H1 (cell line): ENCODE results near the gene CHST11.

ENCODE experiments used
- CHD1 ChIP-seq: IDR thresholded peaks from 2 replicates; pipeline ENCODE4 v1.6.1; 2012; ENCODE audit warnings: low read depth, low read length, improper control_type of control experiment
- GABPA ChIP-seq: IDR thresholded peaks from 2 replicates; pipeline ENCODE4 v1.6.1; 2011; ENCODE audit warnings: mild to moderate bottlenecking, low read length, moderate library complexity, borderline replicate concordance; ENCODE audit not compliant: insufficient read depth
- HDAC2 ChIP-seq, 2 experiments: fragments of 300-600 bp in 1 of 2; sonication (generic) in 1 of 2; IDR thresholded peaks; 2 replicates each; pipeline ENCODE4 v1.6.1; 2011 to 2012; ENCODE audit warnings: low read depth in 2 of 2, low read length in 2 of 2, mild to moderate bottlenecking in 2 of 2, moderate library complexity in 2 of 2, borderline replicate concordance in 1 of 2, inconsistent platforms in 1 of 2
- MAFK ChIP-seq: IDR thresholded peaks from 2 replicates; pipeline ENCODE4 v1.6.1; 2012; ENCODE audit warnings: low read depth, mild to moderate bottlenecking, improper control_type of control experiment, low read length
- RAD21 ChIP-seq, 2 experiments: IDR thresholded peaks in 1 of 2; conservative IDR thresholded peaks in 1 of 2; 2 replicates each; pipeline ENCODE4 v1.6.1; 2011; ENCODE audit warnings: low read depth in 2 of 2, low read length in 2 of 2, improper control_type of control experiment in 1 of 2, inconsistent platforms in 1 of 2, mild to moderate bottlenecking in 1 of 2, moderate library complexity in 1 of 2
- SP1 ChIP-seq: IDR thresholded peaks from 2 replicates; pipeline ENCODE4 v1.6.1; 2011; ENCODE audit warnings: low read depth, low read length
- SRF ChIP-seq: IDR thresholded peaks from 2 replicates; pipeline ENCODE4 v1.6.1; 2011; ENCODE audit warnings: mild to moderate bottlenecking, low read depth, low read length, moderate library complexity
- TAF1 ChIP-seq: IDR thresholded peaks from 2 replicates; pipeline ENCODE4 v1.6.1; 2011; ENCODE audit warnings: mild to moderate bottlenecking, low read depth, low read length
- YY1 ChIP-seq: IDR thresholded peaks from 2 replicates; pipeline ENCODE4 v1.6.1; 2011; ENCODE audit warnings: low read depth, mild to moderate bottlenecking, low read length
- TF ChIP-seq, protein P1 (sequence below), 3 experiments: IDR thresholded peaks; 1 replicate in 2 of 3; 2 replicates in 1 of 3; pipeline versions ENCODE4 v1.5.1 to v1.6.1; 2011; ENCODE audit warnings: low read length in 3 of 3, mild to moderate bottlenecking in 3 of 3, inconsistent platforms in 2 of 3, low read depth in 1 of 3, moderate library complexity in 1 of 3; ENCODE audit not compliant: insufficient read depth in 1 of 3; ENCODE audit errors: control extremely low read depth in 1 of 3
- TF ChIP-seq, protein P2 (sequence below): IDR thresholded peaks from 2 replicates; pipeline ENCODE4 v1.6.1; 2012; ENCODE audit warnings: inconsistent platforms

DNA sequence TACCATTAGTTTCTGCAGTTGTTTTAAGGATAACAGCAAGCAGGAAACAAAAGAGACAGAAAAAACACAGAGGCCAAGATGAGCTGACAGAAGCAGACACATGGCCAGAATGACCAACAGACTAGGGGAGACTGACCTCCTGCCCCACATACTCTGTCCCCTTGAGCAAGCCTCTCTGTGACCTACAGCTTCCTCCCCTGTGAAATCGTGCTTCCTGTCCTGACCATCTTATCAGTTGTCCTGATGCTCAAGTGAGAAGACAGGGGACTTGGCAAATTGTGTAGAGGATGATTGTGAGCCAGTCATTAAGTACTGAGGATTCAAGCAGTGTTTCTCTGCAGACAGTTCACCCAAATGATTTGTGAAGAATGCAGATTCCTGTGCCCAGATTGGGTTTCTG, 272.3 kb downstream of the CHST11 start:
- TF ChIP-seq RAD21 (IDR thresholded peaks at IDR 0.05 in 1 of 2, conservative IDR thresholded peaks at IDR 0.05 in 1 of 2; ENCODE audit: low read depth in 2 of 2, low read length in 2 of 2) (no peak), CHD1 (no peak), YY1 (no peak), SP1 (no peak), HDAC2 (IDR thresholded peaks at IDR 0.05; ENCODE audit: borderline replicate concordance in 1 of 2, low read depth in 2 of 2, low read length in 2 of 2) (no peak), MAFK (no peak), TAF1 (no peak), GABPA (no peak), SRF (no peak)
- TF ChIP-seq, protein P1, sequence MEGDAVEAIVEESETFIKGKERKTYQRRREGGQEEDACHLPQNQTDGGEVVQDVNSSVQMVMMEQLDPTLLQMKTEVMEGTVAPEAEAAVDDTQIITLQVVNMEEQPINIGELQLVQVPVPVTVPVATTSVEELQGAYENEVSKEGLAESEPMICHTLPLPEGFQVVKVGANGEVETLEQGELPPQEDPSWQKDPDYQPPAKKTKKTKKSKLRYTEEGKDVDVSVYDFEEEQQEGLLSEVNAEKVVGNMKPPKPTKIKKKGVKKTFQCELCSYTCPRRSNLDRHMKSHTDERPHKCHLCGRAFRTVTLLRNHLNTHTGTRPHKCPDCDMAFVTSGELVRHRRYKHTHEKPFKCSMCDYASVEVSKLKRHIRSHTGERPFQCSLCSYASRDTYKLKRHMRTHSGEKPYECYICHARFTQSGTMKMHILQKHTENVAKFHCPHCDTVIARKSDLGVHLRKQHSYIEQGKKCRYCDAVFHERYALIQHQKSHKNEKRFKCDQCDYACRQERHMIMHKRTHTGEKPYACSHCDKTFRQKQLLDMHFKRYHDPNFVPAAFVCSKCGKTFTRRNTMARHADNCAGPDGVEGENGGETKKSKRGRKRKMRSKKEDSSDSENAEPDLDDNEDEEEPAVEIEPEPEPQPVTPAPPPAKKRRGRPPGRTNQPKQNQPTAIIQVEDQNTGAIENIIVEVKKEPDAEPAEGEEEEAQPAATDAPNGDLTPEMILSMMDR (IDR thresholded peaks at IDR 0.05; ENCODE audit: control extremely low read depth in 1 of 3, insufficient read depth in 1 of 3, low read depth in 1 of 3, low read length in 3 of 3) = no peak
- TF ChIP-seq, protein P2, sequence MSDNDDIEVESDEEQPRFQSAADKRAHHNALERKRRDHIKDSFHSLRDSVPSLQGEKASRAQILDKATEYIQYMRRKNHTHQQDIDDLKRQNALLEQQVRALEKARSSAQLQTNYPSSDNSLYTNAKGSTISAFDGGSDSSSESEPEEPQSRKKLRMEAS = no peak
